Measurements from ENCODE around the gene KCNF1. TPM values are rescaled to one million over a fixed set of nuclear protein-coding genes. Genes with fewer than 3 reads are reported as not detected.

Gene KCNF1
- total RNA-seq, 1 donor from 2014 or later, result 0.30 TPM

DNA sequence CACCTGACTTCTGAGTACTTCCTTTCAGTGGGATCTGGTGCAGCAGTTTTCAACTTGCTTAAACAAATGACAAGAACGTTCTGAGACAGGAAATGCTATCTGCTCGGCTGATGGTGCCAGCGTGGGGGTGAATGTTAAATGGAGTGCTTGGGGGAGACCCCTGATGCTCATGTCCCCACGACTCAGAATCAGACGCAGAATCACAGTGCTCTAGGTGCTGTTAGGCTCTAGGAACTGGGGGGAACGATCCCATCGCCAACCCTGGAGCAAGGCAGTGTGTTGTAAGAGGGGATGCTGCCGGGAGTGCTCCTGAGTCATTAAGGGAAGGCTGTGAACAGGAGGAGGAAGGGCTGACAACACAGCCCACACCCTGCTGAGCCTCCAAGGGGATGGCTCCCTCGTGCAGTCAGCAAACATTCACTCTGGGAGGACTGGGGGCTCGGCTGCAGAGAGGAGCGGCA lies 34.1 kb upstream of the KCNF1 start:
- H3K27ac ChIP-seq (replicated peaks), result peak overlapping the region; percentile 25
- DNase-seq, result no peak
- intact Hi-C loops (cut with micrococcal nuclease), result no loop called here

DNA sequence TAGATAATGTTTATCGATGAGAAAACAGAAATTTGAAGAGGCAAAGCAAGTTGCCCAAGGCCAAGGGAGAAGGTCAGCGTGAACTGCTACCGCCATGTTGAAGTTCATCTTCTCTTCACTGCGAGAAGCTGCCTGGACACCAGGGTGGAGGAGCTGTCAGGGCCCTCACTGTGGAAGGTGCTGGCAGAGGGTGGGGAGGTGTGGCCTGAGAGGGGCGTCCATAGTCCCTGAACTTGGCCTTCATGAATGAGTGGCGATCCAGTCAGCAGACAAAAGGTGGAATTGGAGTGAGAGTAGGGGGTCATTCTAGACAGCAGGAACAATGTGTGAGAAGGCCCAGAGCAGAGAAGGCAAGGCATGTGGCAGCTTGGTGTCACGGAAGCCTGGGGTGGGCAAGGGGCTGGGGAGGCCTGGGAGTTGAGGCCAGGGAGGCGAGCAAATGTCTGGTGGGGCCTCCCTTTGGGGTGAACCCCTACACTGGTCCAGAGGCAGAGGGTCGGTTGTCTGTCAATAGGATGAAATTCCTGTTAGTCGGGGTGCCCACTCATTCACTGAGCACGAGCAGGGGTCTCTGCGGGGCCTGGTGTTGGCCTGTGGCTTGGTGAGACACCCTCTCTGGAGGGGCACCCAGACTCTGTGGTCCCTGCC lies 33.3 kb upstream of the KCNF1 start:
- Histone ChIP-seq H3K27me3 (ENCODE audit: low read depth) (no peaks in the 10 kb centered on the region), H3K9me3 (replicated peaks) (no peaks in the 10 kb centered on the region), H3K27ac (replicated peaks) (no peak overlapping the region), H3K4me1 (peaks cover 56% of the 10 kb centered on the region), H3K36me3 (peaks cover 3% of the 10 kb centered on the region), H3K4me3 (no peak overlapping the region)
- intact Hi-C loops (cut with micrococcal nuclease), result no loop called here
- TF ChIP-seq, protein P1, sequence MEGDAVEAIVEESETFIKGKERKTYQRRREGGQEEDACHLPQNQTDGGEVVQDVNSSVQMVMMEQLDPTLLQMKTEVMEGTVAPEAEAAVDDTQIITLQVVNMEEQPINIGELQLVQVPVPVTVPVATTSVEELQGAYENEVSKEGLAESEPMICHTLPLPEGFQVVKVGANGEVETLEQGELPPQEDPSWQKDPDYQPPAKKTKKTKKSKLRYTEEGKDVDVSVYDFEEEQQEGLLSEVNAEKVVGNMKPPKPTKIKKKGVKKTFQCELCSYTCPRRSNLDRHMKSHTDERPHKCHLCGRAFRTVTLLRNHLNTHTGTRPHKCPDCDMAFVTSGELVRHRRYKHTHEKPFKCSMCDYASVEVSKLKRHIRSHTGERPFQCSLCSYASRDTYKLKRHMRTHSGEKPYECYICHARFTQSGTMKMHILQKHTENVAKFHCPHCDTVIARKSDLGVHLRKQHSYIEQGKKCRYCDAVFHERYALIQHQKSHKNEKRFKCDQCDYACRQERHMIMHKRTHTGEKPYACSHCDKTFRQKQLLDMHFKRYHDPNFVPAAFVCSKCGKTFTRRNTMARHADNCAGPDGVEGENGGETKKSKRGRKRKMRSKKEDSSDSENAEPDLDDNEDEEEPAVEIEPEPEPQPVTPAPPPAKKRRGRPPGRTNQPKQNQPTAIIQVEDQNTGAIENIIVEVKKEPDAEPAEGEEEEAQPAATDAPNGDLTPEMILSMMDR (IDR thresholded peaks at IDR 0.05; ENCODE audit: borderline replicate concordance), result no peak
- DNase-seq, result no peak

More for the DNA sequence above, 34.1 kb upstream of the KCNF1 start:
- Histone ChIP-seq H3K36me3 (peaks cover 3% of the 10 kb centered on the region), H3K27me3 (ENCODE audit: low read depth) (no peaks in the 10 kb centered on the region), H3K9me3 (replicated peaks) (no peaks in the 10 kb centered on the region), H3K4me1 (peaks cover 58% of the 10 kb centered on the region), H3K4me3 (no peak overlapping the region)
- TF ChIP-seq, protein P1 (IDR thresholded peaks at IDR 0.05; ENCODE audit: borderline replicate concordance), result no peak

DNA sequence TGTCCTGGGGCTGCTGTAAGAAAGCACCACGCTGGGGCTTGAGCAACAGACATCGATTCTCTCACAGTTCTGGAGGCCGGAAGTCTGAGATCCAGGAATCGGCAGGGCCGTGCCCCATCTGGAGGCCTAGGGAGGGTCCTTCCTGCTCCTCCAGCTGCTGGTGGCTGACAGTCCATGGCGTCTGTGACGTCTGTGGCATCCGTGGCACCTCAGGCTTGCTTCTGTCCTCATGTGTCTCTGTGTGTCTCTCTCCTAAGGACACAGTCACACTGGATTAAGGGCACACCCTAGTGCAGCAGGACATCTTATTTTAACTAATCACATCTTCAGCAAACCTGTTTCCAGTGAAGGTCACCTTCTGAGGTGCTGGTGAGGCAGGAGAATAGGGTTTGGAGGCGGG lies 32.6 kb upstream of the KCNF1 start:
- intact Hi-C loops (cut with micrococcal nuclease), result no loop called here
- H3K27me3 ChIP-seq (ENCODE audit: low read depth), result no peaks in the 10 kb centered on the region
- no peak overlapping the region for H3K4me3 ChIP-seq
- no peaks in the 10 kb centered on the region for H3K9me3 ChIP-seq (replicated peaks)
- H3K36me3 ChIP-seq, result peaks cover 3% of the 10 kb centered on the region
- TF ChIP-seq, protein P1 (IDR thresholded peaks at IDR 0.05; ENCODE audit: borderline replicate concordance), result no peak
- H3K27ac ChIP-seq (replicated peaks), result no peak overlapping the region
- DNase-seq, result no peak
- peaks cover 61% of the 10 kb centered on the region for H3K4me1 ChIP-seq

DNA sequence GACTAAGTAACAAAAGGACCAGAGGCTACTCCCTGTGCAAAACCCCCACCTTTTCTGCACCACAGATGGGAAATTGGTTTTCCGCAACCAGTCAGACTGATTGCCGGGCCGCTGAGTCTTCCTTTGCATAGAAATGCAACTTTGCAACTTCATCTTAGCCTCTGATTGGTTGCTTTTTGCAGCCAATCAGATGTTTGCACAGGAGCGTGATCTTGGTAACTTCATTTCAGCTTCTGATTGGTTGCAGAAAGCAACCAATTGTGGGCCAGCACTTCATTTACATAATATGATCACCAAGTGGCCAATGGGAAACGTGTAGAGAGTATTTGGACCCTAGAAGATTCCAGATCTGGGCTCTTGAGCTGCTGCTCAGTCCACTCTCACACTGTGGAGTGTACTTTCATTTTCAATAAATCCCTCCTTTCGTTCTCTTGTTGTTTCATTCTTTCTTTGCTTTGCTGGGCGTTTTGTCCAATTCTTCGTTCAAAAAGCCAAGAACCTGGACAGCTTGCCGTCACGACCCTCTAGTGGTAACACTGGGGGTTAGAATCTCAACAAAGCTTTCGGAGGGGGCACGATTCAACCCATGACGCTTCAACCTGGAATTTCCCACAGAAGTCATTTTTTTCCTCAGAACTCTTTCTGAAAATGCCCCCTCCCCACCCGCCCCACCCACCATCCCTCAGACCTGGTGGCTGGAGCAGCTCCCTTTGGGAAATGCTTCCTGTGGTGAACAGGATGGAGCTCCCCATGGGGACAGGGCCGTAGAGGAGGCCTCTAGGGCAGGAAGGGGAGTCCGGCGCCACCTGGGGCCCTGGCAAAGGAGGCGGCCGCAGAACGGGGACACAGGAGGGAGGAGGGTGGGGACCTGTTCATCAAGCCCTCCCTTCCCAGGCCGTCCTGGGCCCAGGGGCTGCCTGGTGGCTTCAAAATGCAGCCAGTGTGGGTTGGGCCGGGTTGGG lies 31.8 kb upstream of the KCNF1 start:
- no peak for DNase-seq
- H3K4me1 ChIP-seq, result peaks cover 61% of the 10 kb centered on the region

More for the DNA sequence above, 31.8 kb upstream of the KCNF1 start:
- Histone ChIP-seq H3K36me3 (peaks cover 3% of the 10 kb centered on the region), H3K27me3 (ENCODE audit: low read depth) (no peaks in the 10 kb centered on the region), H3K9me3 (replicated peaks) (no peaks in the 10 kb centered on the region), H3K27ac (replicated peaks) (no peak overlapping the region), H3K4me3 (no peak overlapping the region)
- TF ChIP-seq, protein P1 (IDR thresholded peaks at IDR 0.05; ENCODE audit: borderline replicate concordance), result no peak
- intact Hi-C loops (cut with micrococcal nuclease), result no loop called here
